ENCODE results near the gene COL25A1. TPM values are rescaled to one million over a fixed set of nuclear protein-coding genes. Genes with fewer than 3 reads are reported as not detected.

COL25A1 gene
- total RNA-seq, 6 donors from 2014 or later: 0.15 to 0.79 (median 0.27) TPM; not detected in 2

DNA sequence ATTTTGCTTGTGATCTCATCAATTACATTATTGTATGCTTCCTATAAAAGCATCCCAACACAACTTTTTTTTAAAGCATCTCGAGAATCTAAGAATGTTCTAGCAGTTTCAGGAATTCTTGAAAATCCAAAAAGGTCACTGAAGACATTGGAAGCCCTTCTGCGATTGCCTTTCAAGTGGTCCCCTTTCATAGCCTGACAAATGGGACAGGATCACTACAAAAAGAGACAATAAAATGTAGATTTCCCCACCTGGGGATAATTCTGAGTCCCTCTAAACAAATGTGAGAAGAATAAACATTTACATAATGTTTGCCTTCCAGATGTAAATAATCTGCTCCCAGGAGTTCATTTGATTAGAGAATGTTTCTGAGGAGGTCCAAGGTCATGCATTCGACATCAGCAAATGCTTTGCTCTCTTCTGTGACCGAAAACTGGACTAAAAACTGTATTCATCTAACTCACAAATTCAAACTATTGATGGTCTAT, 116.0 kb downstream of the COL25A1 start:
- TF ChIP-seq POLR2A (IDR thresholded peaks at IDR 0.05) (no peak), POLR2AphosphoS5 (IDR thresholded peaks at IDR 0.05) (no peak), CTCF (IDR thresholded peaks at IDR 0.05) (no peak), EP300 (IDR thresholded peaks at IDR 0.05) (no peak)
- WGBS, 2 donors: 64 to 75% methylated on average over 4 of the region's 4 CpGs
- H3K9me3 ChIP-seq: peaks cover 0 to 4% (median 0%) of the 10 kb centered on the region in 4 donors
- H3K36me3 ChIP-seq: no peaks in the 10 kb centered on the region
- DNase-seq: no peak
- H3K4me1 ChIP-seq: peaks cover 0 to 7% (median 0%) of the 10 kb centered on the region in 4 donors
- no peak for ATAC-seq (ENCODE audit: low FRiP score in 2 of 2)
- no peaks in the 10 kb centered on the region for H3K27me3 ChIP-seq
- H3K27ac ChIP-seq: no peak overlapping the region
- no peak overlapping the region for H3K4me3 ChIP-seq

GRCh38 chr4:109185951-109186350, 116.5 kb downstream of the COL25A1 start:
- Histone ChIP-seq H3K36me3 (no peaks in the 10 kb centered on the region), H3K27me3 (no peaks in the 10 kb centered on the region), H3K27ac (no peak overlapping the region), H3K4me1 (peaks cover 0 to 7% (median 0%) of the 10 kb centered on the region in 4 donors), H3K4me3 (no peak overlapping the region), H3K9me3 (peaks cover 0 to 4% (median 0%) of the 10 kb centered on the region in 4 donors)
- ATAC-seq (ENCODE audit: low FRiP score in 2 of 2): no peak
- DNase-seq: no peak
- TF ChIP-seq POLR2A (IDR thresholded peaks at IDR 0.05): no peak
- TF ChIP-seq POLR2AphosphoS5 (IDR thresholded peaks at IDR 0.05): no peak
- TF ChIP-seq EP300 (IDR thresholded peaks at IDR 0.05): no peak
- TF ChIP-seq CTCF (IDR thresholded peaks at IDR 0.05): no peak
- 74% methylated on average over 7 of the region's 7 CpGs for WGBS, 2 donors

- no peaks in the 10 kb centered on the region for H3K36me3 ChIP-seq
- WGBS, 2 donors: 72 to 77% methylated on average over 2 of the region's 2 CpGs
- H3K9me3 ChIP-seq: peaks cover 0 to 4% (median 0%) of the 10 kb centered on the region in 4 donors
- TF ChIP-seq CTCF (IDR thresholded peaks at IDR 0.05): no peak
- TF ChIP-seq POLR2A (IDR thresholded peaks at IDR 0.05): no peak
- no peak for TF ChIP-seq POLR2AphosphoS5 (IDR thresholded peaks at IDR 0.05)
- no peak for TF ChIP-seq EP300 (IDR thresholded peaks at IDR 0.05)
- peaks cover 0 to 7% (median 0%) of the 10 kb centered on the region in 4 donors for H3K4me1 ChIP-seq
- DNase-seq (no peak), ATAC-seq (ENCODE audit: low FRiP score in 2 of 2) (no peak)
- H3K4me3 ChIP-seq: no peak overlapping the region
- H3K27me3 ChIP-seq: no peaks in the 10 kb centered on the region
- H3K27ac ChIP-seq: peak overlapping the region in 1 of 4 donors; percentile 8
Observed at GRCh38 chr4:109185548-109185947, 116.9 kb downstream of the COL25A1 start.

- DNase-seq (no peak), ATAC-seq (ENCODE audit: low FRiP score in 2 of 2) (peak; percentile 78 to 82)
- H3K27ac ChIP-seq: peak overlapping the region in 3 of 4 donors; percentile 8 to 59 (median 16)
- H3K9me3 ChIP-seq: peaks cover 0 to 4% (median 0%) of the 10 kb centered on the region in 4 donors
- H3K27me3 ChIP-seq: no peaks in the 10 kb centered on the region
- H3K4me1 ChIP-seq: peaks cover 0 to 7% (median 0%) of the 10 kb centered on the region in 4 donors
- WGBS, 2 donors: 41 to 45% methylated on average over 3 of the region's 3 CpGs
- TF ChIP-seq EP300 (IDR thresholded peaks at IDR 0.05) (no peak), CTCF (IDR thresholded peaks at IDR 0.05) (no peak), POLR2A (IDR thresholded peaks at IDR 0.05) (no peak), POLR2AphosphoS5 (IDR thresholded peaks at IDR 0.05) (peak in 1 of 2 donors; percentile 35)
- no peak overlapping the region for H3K4me3 ChIP-seq
- no peaks in the 10 kb centered on the region for H3K36me3 ChIP-seq
Observed at GRCh38 chr4:109184491-109184961, 117.9 kb downstream of the COL25A1 start.

Data from upper lobe of left lung (tissue), 6 donors.